Lower leg skin (tissue), 3 donors: ENCODE data around the gene TLR6.

Experiments used
- POLR2A ChIP-seq, 2 donors: fragments of 450-650 bp; IDR thresholded peaks; one replicate each; pipeline ENCODE4 v1.6.1; 2016 to 2017; ENCODE audit warnings: antibody characterized with exemption in 2 of 2, mild to moderate bottlenecking in 1 of 2, moderate library complexity in 1 of 2
- TF ChIP-seq, protein P1 (sequence below), 3 donors: fragments of 450-650 bp; IDR thresholded peaks; one replicate each; pipeline ENCODE4 v1.5.1; 2016; ENCODE audit warnings: antibody characterized with exemption in 3 of 3, mild to moderate bottlenecking in 3 of 3, moderate library complexity in 2 of 3

GRCh38 chr4:38891051-38891983 lies 34.7 kb upstream of the TLR6 start:
- TF ChIP-seq, protein P1, sequence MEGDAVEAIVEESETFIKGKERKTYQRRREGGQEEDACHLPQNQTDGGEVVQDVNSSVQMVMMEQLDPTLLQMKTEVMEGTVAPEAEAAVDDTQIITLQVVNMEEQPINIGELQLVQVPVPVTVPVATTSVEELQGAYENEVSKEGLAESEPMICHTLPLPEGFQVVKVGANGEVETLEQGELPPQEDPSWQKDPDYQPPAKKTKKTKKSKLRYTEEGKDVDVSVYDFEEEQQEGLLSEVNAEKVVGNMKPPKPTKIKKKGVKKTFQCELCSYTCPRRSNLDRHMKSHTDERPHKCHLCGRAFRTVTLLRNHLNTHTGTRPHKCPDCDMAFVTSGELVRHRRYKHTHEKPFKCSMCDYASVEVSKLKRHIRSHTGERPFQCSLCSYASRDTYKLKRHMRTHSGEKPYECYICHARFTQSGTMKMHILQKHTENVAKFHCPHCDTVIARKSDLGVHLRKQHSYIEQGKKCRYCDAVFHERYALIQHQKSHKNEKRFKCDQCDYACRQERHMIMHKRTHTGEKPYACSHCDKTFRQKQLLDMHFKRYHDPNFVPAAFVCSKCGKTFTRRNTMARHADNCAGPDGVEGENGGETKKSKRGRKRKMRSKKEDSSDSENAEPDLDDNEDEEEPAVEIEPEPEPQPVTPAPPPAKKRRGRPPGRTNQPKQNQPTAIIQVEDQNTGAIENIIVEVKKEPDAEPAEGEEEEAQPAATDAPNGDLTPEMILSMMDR (IDR thresholded peaks at IDR 0.05) = no peak
- no peak for TF ChIP-seq POLR2A (IDR thresholded peaks at IDR 0.05)
